GM12878 (cell line): ENCODE measurements around the gene GPC5.

Experiments
- CTCF ChIP-seq, 3 experiments: IDR thresholded peaks in 2 of 3; conservative IDR thresholded peaks in 1 of 3; 2 replicates each; pipeline ENCODE4 v1.5.1; 2011; ENCODE audit warnings: low read depth in 3 of 3, low read length in 3 of 3, mild to moderate bottlenecking in 3 of 3, control low read depth in 2 of 3, moderate library complexity in 2 of 3, inconsistent platforms in 1 of 3, mixed read lengths in 1 of 3; ENCODE audit not compliant: control insufficient read depth in 2 of 3, insufficient read depth in 1 of 3; ENCODE audit errors: extremely low read depth in 1 of 3
- GATAD2B ChIP-seq: fragments of 450-650 bp; conservative IDR thresholded peaks from 2 replicates; pipeline ENCODE4 v1.6.1; 2017; ENCODE audit warnings: low read depth, mild to moderate bottlenecking, moderate library complexity
- JUND ChIP-seq: IDR thresholded peaks from 2 replicates; pipeline ENCODE4 v1.6.1; 2012; ENCODE audit warnings: low read depth, mild to moderate bottlenecking, low read length, improper control_type of control experiment, moderate library complexity
- MYC ChIP-seq: IDR thresholded peaks from 2 replicates; pipeline ENCODE4 v1.6.1; 2011; ENCODE audit warnings: mild to moderate bottlenecking, low read length, moderate library complexity, inconsistent platforms; ENCODE audit not compliant: insufficient read depth, insufficient replicate concordance, insufficient read length, severe bottlenecking
- NFYB ChIP-seq: IDR thresholded peaks from 2 replicates; pipeline ENCODE4 v1.6.1; 2011; ENCODE audit warnings: low read depth, mild to moderate bottlenecking, low read length, improper control_type of control experiment, moderate library complexity; ENCODE audit not compliant: insufficient read depth
- RELA ChIP-seq: fragments of 450-650 bp; IDR thresholded peaks from 2 replicates; pipeline ENCODE4 v1.8.0; 2014; ENCODE audit warnings: borderline replicate concordance; ENCODE audit not compliant: partially characterized antibody
- SIX5 ChIP-seq: IDR thresholded peaks from 2 replicates; pipeline ENCODE4 v1.6.1; 2011; ENCODE audit warnings: mild to moderate bottlenecking, low read depth, low read length, moderate library complexity; ENCODE audit not compliant: severe bottlenecking
- SP1 ChIP-seq: IDR thresholded peaks from one replicate; pipeline ENCODE4 v1.6.1; 2011; ENCODE audit warnings: low read depth, low read length
- SUZ12 ChIP-seq: fragments of 200-600 bp; sonication (generic); IDR thresholded peaks from one replicate; pipeline ENCODE4 v1.6.1; 2018; ENCODE audit warnings: antibody characterized with exemption, mild to moderate bottlenecking; ENCODE audit not compliant: unreplicated experiment
- ZBTB11 ChIP-seq: fragments of 450-650 bp; formaldehyde crosslinking; IDR thresholded peaks from 2 replicates; pipeline ENCODE4 v1.5.0; 2022; ENCODE audit warnings: mild to moderate bottlenecking, missing genetic modification characterization
- TF ChIP-seq, protein P1 (sequence below): IDR thresholded peaks from 2 replicates; pipeline ENCODE4 v1.6.1; 2012; ENCODE audit warnings: mild to moderate bottlenecking, low read depth, low read length

DNA sequence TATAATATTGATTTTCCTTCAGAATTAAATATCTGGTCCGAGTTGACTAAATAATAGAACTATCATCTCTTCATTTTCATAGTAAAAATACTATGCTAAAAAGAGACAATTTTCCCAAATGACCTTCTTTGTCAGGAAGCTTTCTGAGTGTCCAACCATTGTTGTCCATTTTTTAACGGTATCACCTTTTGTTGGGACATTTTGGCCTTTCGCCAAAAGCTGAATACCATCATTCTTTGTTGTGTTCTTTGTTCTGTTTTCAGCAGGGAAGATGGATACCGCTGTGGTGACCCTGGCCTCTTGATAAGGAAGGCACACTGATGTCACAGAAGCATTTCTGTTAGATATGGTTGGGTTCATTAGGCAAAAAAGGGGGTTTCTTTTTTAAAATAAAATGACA is 1173.8 kb downstream of the GPC5 start:
- no peak for TF ChIP-seq ZBTB11 (CRISPR knock-in tag)
- no peak for TF ChIP-seq CTCF (IDR thresholded peaks at IDR 0.05 in 2 of 3, conservative IDR thresholded peaks at IDR 0.05 in 1 of 3; ENCODE audit: control insufficient read depth in 2 of 3, extremely low read depth in 1 of 3, insufficient read depth in 1 of 3, low read depth in 3 of 3, low read length in 3 of 3)
- no peak for TF ChIP-seq JUND
- TF ChIP-seq, protein P1, sequence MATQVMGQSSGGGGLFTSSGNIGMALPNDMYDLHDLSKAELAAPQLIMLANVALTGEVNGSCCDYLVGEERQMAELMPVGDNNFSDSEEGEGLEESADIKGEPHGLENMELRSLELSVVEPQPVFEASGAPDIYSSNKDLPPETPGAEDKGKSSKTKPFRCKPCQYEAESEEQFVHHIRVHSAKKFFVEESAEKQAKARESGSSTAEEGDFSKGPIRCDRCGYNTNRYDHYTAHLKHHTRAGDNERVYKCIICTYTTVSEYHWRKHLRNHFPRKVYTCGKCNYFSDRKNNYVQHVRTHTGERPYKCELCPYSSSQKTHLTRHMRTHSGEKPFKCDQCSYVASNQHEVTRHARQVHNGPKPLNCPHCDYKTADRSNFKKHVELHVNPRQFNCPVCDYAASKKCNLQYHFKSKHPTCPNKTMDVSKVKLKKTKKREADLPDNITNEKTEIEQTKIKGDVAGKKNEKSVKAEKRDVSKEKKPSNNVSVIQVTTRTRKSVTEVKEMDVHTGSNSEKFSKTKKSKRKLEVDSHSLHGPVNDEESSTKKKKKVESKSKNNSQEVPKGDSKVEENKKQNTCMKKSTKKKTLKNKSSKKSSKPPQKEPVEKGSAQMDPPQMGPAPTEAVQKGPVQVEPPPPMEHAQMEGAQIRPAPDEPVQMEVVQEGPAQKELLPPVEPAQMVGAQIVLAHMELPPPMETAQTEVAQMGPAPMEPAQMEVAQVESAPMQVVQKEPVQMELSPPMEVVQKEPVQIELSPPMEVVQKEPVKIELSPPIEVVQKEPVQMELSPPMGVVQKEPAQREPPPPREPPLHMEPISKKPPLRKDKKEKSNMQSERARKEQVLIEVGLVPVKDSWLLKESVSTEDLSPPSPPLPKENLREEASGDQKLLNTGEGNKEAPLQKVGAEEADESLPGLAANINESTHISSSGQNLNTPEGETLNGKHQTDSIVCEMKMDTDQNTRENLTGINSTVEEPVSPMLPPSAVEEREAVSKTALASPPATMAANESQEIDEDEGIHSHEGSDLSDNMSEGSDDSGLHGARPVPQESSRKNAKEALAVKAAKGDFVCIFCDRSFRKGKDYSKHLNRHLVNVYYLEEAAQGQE = no peak
- TF ChIP-seq NFYB = no peak
- TF ChIP-seq RELA = no peak
- no peak for TF ChIP-seq SP1
- TF ChIP-seq SUZ12 = no peak
- TF ChIP-seq MYC = no peak
- no peak for TF ChIP-seq SIX5
- TF ChIP-seq GATAD2B = no peak
